Fibroblast of skin of left biceps (primary cell): ENCODE measurements around the gene WDR59.
"Not testable (repeated sequence)": the region's sequence is repeated elsewhere in the genome, so short reads cannot be mapped to it uniquely, and the experiment has no call there.

Source experiments
- DNase-seq, 2 experiments: peaks; one replicate each; pipeline ENCODE4 v3.0.0-alpha.2; 2013; ENCODE audit warnings: low read depth in 2 of 2

Gene WDR59

GRCh38 chr16:75013123-75013522, 28.2 kb upstream of the WDR59 start:
- DNase-seq = not testable (repeated sequence)

- no peak for DNase-seq
Measured at GRCh38 chr16:75012380-75013081, 27.6 kb upstream of the WDR59 start.

- DNase-seq = peak; percentile 75 to 77
Measured at GRCh38 chr16:75011634-75012307, 26.8 kb upstream of the WDR59 start.

GRCh38 chr16:75010427-75010826, 25.5 kb upstream of the WDR59 start:
- DNase-seq = no peak

GRCh38 chr16:75007443-75007842, 22.5 kb upstream of the WDR59 start:
- DNase-seq = no peak

GRCh38 chr16:75005697-75006096, 20.8 kb upstream of the WDR59 start:
- no peak for DNase-seq

GRCh38 chr16:75004460-75004859, 19.5 kb upstream of the WDR59 start:
- DNase-seq = no peak

- DNase-seq = no peak
Measured at GRCh38 chr16:75003931-75004330, 19.0 kb upstream of the WDR59 start.

- no peak for DNase-seq
Measured at GRCh38 chr16:75002474-75002873, 17.6 kb upstream of the WDR59 start.

- no peak for DNase-seq
Measured at GRCh38 chr16:75000481-75001081, 15.7 kb upstream of the WDR59 start.

GRCh38 chr16:74999609-75000480, 14.9 kb upstream of the WDR59 start:
- DNase-seq = no peak

GRCh38 chr16:74999219-74999608, 14.3 kb upstream of the WDR59 start:
- no peak for DNase-seq

GRCh38 chr16:74998481-74999218, 13.7 kb upstream of the WDR59 start, which contains the start of gene ZNRF1:
TSS of gene ZNRF1 (plus strand) at chr16:74999024. CDS start at chr16:74999672, 648 bp downstream.
- peak; percentile 33 to 36 for DNase-seq

- DNase-seq = no peak
Measured at GRCh38 chr16:74997042-74997491, 12.1 kb upstream of the WDR59 start.

GRCh38 chr16:74995986-74996385, 11.1 kb upstream of the WDR59 start:
- DNase-seq = no peak

GRCh38 chr16:74991593-74992403, 6.9 kb upstream of the WDR59 start:
- DNase-seq = no peak

GRCh38 chr16:74991268-74991592, 6.3 kb upstream of the WDR59 start:
- no peak for DNase-seq

GRCh38 chr16:74990832-74991231, 5.9 kb upstream of the WDR59 start:
- no peak for DNase-seq

- not testable (repeated sequence) for DNase-seq
Measured at GRCh38 chr16:74989864-74990263, 4.9 kb upstream of the WDR59 start.

- no peak for DNase-seq
Measured at GRCh38 chr16:74987027-74987681, 2.2 kb upstream of the WDR59 start.
